Measurements from ENCODE around the gene SF3B6.
"Not testable (repeated sequence)": the region's sequence is repeated elsewhere in the genome, so short reads cannot be mapped to it uniquely, and the experiment has no call there.

SF3B6 gene

GRCh38 chr2:24121066-24121465 is 44.9 kb upstream of the SF3B6 start:
- no peak overlapping the region for H3K4me3 ChIP-seq (ENCODE audit: low read depth, low read length)
- no peak for TF ChIP-seq CTCF (IDR thresholded peaks at IDR 0.05; ENCODE audit: low read depth, low read length, missing control alignments)
- no peak for DNase-seq (ENCODE audit: low read depth)

- no peak overlapping the region for H3K4me3 ChIP-seq (ENCODE audit: low read depth, low read length)
- no peak for DNase-seq (ENCODE audit: low read depth)
- TF ChIP-seq CTCF (IDR thresholded peaks at IDR 0.05; ENCODE audit: low read depth, low read length, missing control alignments) = no peak
These were observed 41.8 kb upstream of the SF3B6 start for GRCh38 chr2:24117902-24118301.

GRCh38 chr2:24115057-24115456 is 38.9 kb upstream of the SF3B6 start:
- no peak for DNase-seq (ENCODE audit: low read depth)
- TF ChIP-seq CTCF (IDR thresholded peaks at IDR 0.05; ENCODE audit: low read depth, low read length, missing control alignments) = no peak
- no peak overlapping the region for H3K4me3 ChIP-seq (ENCODE audit: low read depth, low read length)

- DNase-seq (ENCODE audit: low read depth) = no peak
- no peak overlapping the region for H3K4me3 ChIP-seq (ENCODE audit: low read depth, low read length)
- TF ChIP-seq CTCF (IDR thresholded peaks at IDR 0.05; ENCODE audit: low read depth, low read length, missing control alignments) = no peak
These were observed 35.3 kb upstream of the SF3B6 start for GRCh38 chr2:24111407-24111901.

DNA sequence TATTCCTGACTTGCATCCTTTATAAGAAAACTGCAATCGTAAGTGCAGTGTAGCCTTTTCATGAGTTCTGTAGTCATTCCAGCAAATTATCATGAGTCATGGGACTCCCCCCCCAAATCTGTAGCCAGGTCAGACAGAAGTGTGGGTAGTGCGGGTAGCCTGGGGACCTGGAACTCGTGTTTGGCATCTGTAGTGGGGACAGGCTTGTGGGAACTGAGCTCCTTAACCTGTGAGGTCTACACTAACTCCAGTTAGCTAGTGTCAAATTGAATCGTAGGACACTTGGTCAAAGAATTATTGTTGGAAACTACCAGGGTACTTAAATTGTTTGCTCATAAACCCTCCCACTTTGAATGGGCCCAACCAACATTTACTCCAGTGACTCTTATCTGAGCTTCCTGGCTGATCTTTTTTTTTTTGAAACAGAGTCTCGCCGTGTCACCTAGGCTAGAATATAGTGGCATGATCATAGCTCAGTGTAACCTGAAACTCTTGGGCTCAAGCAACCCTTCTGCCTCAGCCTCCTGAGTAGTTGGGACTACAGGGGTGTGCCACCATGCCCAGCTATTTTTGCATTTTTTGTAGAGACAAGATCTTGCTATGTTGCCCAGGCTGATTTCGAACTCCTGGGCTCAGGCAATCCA is 34.7 kb upstream of the SF3B6 start:
- H3K4me3 ChIP-seq (ENCODE audit: low read depth, low read length) = no peak overlapping the region
- no peak for TF ChIP-seq CTCF (IDR thresholded peaks at IDR 0.05; ENCODE audit: low read depth, low read length, missing control alignments)
- DNase-seq (ENCODE audit: low read depth) = no peak

DNA sequence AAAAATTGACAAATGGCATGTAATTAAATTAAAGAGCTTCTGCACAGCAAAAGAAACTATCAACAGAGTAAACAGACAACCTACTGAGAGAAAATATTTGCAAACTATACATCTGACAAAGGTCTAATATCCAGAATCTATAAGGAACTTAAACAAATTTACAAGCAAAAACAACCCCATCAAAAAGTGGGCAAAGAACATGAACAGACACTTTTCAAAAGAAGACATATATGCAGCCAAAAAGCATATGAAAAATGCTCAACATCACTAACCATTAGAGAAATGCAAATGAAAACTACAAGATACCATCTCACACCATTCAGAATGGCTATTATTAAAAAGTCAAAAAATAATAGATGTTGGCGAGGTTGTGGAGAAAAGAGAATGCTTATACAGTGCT is 33.3 kb upstream of the SF3B6 start:
- DNase-seq (ENCODE audit: low read depth); H3K4me3 ChIP-seq (ENCODE audit: low read depth, low read length): not testable (repeated sequence)

- no peak for DNase-seq (ENCODE audit: low read depth)
- TF ChIP-seq CTCF (IDR thresholded peaks at IDR 0.05; ENCODE audit: low read depth, low read length, missing control alignments) = no peak
- no peak overlapping the region for H3K4me3 ChIP-seq (ENCODE audit: low read depth, low read length)
These were observed 31.2 kb upstream of the SF3B6 start for GRCh38 chr2:24107336-24107735.

All from GM12864 (cell line).